ENCODE data around the gene NBL1. TPM values are rescaled to one million over a fixed set of nuclear protein-coding genes. Genes with fewer than 3 reads are reported as not detected.

Gene NBL1
- total and polyA plus RNA-seq, 2 of the 4 experiments (the other 2 are of a cell fraction) = 14.0 to 54.2 TPM

DNA sequence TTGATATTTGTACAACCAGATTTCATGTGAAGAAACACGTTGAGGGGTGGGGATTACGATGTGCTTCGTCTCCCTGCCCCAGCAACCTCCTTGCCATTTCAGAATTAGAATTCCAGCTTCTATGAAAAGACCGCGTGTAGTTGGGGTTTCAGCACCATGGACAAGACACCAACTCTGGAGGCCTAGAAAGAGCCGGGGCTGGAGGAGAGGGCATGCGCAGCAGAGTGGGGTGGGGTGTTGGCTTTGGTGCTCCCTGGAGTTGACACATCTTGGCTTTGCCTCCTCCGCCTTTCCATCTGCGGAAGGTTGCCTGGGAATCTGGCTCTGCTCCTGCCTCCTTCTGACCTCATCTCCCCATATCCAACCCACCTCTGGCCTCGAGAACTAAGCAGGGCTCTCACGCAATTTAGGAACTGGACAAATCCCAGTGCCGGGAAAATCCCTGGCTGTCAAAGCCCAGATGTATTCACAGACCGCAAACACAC, 32.4 kb downstream of the NBL1 start:
- H2BK120ac ChIP-seq (ENCODE audit: low read depth, low read length) = no peak overlapping the region
- no peaks in the 10 kb centered on the region for H3K9me3 ChIP-seq (ENCODE audit: control insufficient read depth, insufficient read depth, low read length)
- ChIA-PET POLR2A (ENCODE audit: unreplicated experiment) (no interaction called here), CTCF (interaction anchor here (1.1 kb wide), 1 partner anchor 14 kb away, joined by 3 read pairs; no protein-coding TSS in a partner anchor)
- no peak overlapping the region for H3K4me2 ChIP-seq (ENCODE audit: low read depth, low read length)
- H3K9me1 ChIP-seq (ENCODE audit: insufficient read depth, low read length) = no peaks in the 10 kb centered on the region
- H4K5ac ChIP-seq (ENCODE audit: low read depth, low read length) = no peak overlapping the region
- ATAC-seq (ENCODE audit: low read depth) = peak; percentile 93
- H2BK20ac ChIP-seq (ENCODE audit: low read depth, low read length) = no peak overlapping the region
- H2AFZ ChIP-seq (replicated peaks; ENCODE audit: low read length, poor library complexity) = no peak overlapping the region
- peaks cover 8% of the 10 kb centered on the region; the same call in 1 of the 2 replicates for H3K27me3 ChIP-seq (ENCODE audit: control insufficient read depth, insufficient read depth, low read length)
- no peak overlapping the region for H3K4me3 ChIP-seq (ENCODE audit: insufficient read depth, low read depth, low read length)
- no peaks in the 10 kb centered on the region for H3K36me3 ChIP-seq (ENCODE audit: control insufficient read depth, insufficient read depth, low read length)
- dilution Hi-C loops (cut with HindIII; ENCODE audit: low sequenced_read_pairs, unreplicated experiment) = no loop called here
- H3K23ac ChIP-seq (ENCODE audit: low read depth, low read length) = no peak overlapping the region
- no peak overlapping the region for H3K56ac ChIP-seq (ENCODE audit: extremely low read depth, insufficient read depth, low read length)
- H3K4ac ChIP-seq (ENCODE audit: low read depth, low read length) = no peak overlapping the region
- no TSS peak for BruUV-seq (replicated peaks)
- H3K4me1 ChIP-seq (ENCODE audit: control insufficient read depth, insufficient read depth, low read length) = no peaks in the 10 kb centered on the region
- no peak overlapping the region for H4K8ac ChIP-seq (ENCODE audit: low read depth in 2 of 2, low read length in 2 of 2)
- H2AK5ac ChIP-seq (ENCODE audit: low read depth, low read length) = no peak overlapping the region
- H3K27ac ChIP-seq (ENCODE audit: insufficient read depth, low read length) = no peak overlapping the region
- H2AK9ac ChIP-seq (replicated peaks; ENCODE audit: low read depth, low read length, poor library complexity) = no peak overlapping the region
- peaks cover 3% of the 10 kb centered on the region; the same call in 1 of the 2 replicates for H4K20me1 ChIP-seq (ENCODE audit: insufficient read depth, low read length)
- no peak overlapping the region for H3K9ac ChIP-seq (ENCODE audit: low read depth, low read length)
- WGBS, 2 experiments (ENCODE audit: extremely low coverage in 2 of 2, insufficient read length in 1 of 2) = no CpG with 5 or more reads among the region's 13 CpGs
- H3K14ac ChIP-seq (replicated peaks; ENCODE audit: low read depth, low read length) = no peak overlapping the region
- H3K79me1 ChIP-seq (ENCODE audit: low read depth in 1 of 2, low read length in 2 of 2) = no peaks in the 10 kb centered on the region
- in situ Hi-C loops (cut with MboI; ENCODE audit: low sequenced_read_pairs) = no loop called here
- no peak overlapping the region for H2BK15ac ChIP-seq (ENCODE audit: low read depth, low read length)
- no peak overlapping the region for H4K91ac ChIP-seq (ENCODE audit: insufficient read depth, low read depth, low read length)
- H3K18ac ChIP-seq (ENCODE audit: low read depth, low read length) = no peak overlapping the region
- intact Hi-C loops (cut with micrococcal nuclease) = no loop called here
- no peak overlapping the region for H2BK5ac ChIP-seq (ENCODE audit: low read depth, low read length, poor library complexity, severe bottlenecking)
- TF ChIP-seq RCOR1 (IDR thresholded peaks at IDR 0.05; ENCODE audit: insufficient replicate concordance, low read length) = no peak
- TF ChIP-seq RAD21 (IDR thresholded peaks at IDR 0.05; ENCODE audit: low read length) = no peak
- no peak for TF ChIP-seq CEBPB (IDR thresholded peaks at IDR 0.05; ENCODE audit: low read depth, low read length)
- peak; percentile 84; the same call in 1 of the 2 replicates for TF ChIP-seq MXI1 (IDR thresholded peaks at IDR 0.05; ENCODE audit: borderline replicate concordance, low read depth, low read length)
- TF ChIP-seq RFX5 (IDR thresholded peaks at IDR 0.05; ENCODE audit: low read depth, low read length) = no peak
- no peak for TF ChIP-seq BHLHE40 (IDR thresholded peaks at IDR 0.05; ENCODE audit: low read depth, low read length)
- TF ChIP-seq NFE2L2 (IDR thresholded peaks at IDR 0.05; ENCODE audit: low read depth, low read length) = no peak
- TF ChIP-seq ELK1 (IDR thresholded peaks at IDR 0.05; ENCODE audit: borderline replicate concordance, low read depth, low read length) = no peak
- DNase-seq = peak; percentile 59

Measured in IMR-90 (cell line).